Measurements from ENCODE around the gene TNFRSF1B. TPM values are rescaled to one million over a fixed set of nuclear protein-coding genes. Genes with fewer than 3 reads are reported as not detected.

The TNFRSF1B gene
- total and polyA plus RNA-seq, 9 of the 15 experiments (the other 6 are each of a cell fraction or from before 2014, with no cell fraction given), result 8.8 to 91.3 (median 36.0) TPM

DNA sequence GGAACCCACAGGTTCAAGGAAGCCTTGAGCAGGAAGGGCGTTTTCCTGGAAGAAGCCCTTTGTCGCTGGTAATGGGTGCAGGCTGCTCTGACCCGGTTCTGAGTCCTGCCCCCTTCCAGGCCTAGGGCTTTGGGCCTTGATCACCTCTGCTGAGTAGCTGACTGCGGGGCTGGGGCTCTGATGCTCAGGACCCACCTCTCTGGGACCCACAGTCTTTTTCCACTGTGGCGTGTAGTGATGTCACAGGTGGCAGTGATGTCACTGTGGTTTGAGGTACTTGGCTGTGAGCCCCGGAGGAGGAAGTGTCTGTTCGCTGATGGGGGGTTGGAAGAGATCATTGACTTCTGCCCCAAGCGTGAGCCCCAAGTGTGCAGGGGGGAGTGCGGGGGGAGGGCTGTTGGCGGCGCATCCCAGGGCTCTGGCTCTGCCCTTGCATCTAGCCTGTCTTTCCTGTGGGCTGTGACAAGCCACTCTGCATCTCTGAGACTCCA, 6.9 kb downstream of the TNFRSF1B start (continued):
- TF ChIP-seq, protein P1, sequence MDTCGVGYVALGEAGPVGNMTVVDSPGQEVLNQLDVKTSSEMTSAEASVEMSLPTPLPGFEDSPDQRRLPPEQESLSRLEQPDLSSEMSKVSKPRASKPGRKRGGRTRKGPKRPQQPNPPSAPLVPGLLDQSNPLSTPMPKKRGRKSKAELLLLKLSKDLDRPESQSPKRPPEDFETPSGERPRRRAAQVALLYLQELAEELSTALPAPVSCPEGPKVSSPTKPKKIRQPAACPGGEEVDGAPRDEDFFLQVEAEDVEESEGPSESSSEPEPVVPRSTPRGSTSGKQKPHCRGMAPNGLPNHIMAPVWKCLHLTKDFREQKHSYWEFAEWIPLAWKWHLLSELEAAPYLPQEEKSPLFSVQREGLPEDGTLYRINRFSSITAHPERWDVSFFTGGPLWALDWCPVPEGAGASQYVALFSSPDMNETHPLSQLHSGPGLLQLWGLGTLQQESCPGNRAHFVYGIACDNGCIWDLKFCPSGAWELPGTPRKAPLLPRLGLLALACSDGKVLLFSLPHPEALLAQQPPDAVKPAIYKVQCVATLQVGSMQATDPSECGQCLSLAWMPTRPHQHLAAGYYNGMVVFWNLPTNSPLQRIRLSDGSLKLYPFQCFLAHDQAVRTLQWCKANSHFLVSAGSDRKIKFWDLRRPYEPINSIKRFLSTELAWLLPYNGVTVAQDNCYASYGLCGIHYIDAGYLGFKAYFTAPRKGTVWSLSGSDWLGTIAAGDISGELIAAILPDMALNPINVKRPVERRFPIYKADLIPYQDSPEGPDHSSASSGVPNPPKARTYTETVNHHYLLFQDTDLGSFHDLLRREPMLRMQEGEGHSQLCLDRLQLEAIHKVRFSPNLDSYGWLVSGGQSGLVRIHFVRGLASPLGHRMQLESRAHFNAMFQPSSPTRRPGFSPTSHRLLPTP (IDR thresholded peaks at IDR 0.05; ENCODE audit: borderline replicate concordance, extremely low read depth, insufficient read length), result no peak
- TF ChIP-seq GABPB1 (CRISPR knock-in tag; IDR thresholded peaks at IDR 0.05), result peak; percentile 66; the same call in 1 of the 2 replicates
- peak; percentile 81 for TF ChIP-seq ATF7 (IDR thresholded peaks at IDR 0.05)
- TF ChIP-seq CREB1 (IDR thresholded peaks at IDR 0.05), result peak; percentile 92
- TF ChIP-seq CREB1 (CRISPR knock-in tag; IDR thresholded peaks at IDR 0.05), result peak; percentile 94
- no peak for TF ChIP-seq ZNF780A (CRISPR knock-in tag; IDR thresholded peaks at IDR 0.05)
- TF ChIP-seq, protein P2, sequence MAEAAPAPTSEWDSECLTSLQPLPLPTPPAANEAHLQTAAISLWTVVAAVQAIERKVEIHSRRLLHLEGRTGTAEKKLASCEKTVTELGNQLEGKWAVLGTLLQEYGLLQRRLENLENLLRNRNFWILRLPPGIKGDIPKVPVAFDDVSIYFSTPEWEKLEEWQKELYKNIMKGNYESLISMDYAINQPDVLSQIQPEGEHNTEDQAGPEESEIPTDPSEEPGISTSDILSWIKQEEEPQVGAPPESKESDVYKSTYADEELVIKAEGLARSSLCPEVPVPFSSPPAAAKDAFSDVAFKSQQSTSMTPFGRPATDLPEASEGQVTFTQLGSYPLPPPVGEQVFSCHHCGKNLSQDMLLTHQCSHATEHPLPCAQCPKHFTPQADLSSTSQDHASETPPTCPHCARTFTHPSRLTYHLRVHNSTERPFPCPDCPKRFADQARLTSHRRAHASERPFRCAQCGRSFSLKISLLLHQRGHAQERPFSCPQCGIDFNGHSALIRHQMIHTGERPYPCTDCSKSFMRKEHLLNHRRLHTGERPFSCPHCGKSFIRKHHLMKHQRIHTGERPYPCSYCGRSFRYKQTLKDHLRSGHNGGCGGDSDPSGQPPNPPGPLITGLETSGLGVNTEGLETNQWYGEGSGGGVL (CRISPR knock-in tag; IDR thresholded peaks at IDR 0.05), result no peak
- TF ChIP-seq ZNF408 (CRISPR knock-in tag; IDR thresholded peaks at IDR 0.05; ENCODE audit: low read depth), result no peak
- TF ChIP-seq SPI1 (IDR thresholded peaks at IDR 0.05; ENCODE audit: borderline replicate concordance, low read depth, low read length), result peak; percentile 91
- TF ChIP-seq CBFB (CRISPR knock-in tag; IDR thresholded peaks at IDR 0.05), result 0 out of 2 replicates have a peak, but pooled peaks have one; percentile 8
- no peak for TF ChIP-seq PHB (CRISPR knock-in tag; IDR thresholded peaks at IDR 0.05)
- TF ChIP-seq CHD1 (IDR thresholded peaks at IDR 0.05; ENCODE audit: low read length), result no peak
- TF ChIP-seq HNRNPL (IDR thresholded peaks at IDR 0.05; ENCODE audit: low read depth, low read length), result no peak
- TF ChIP-seq HMG20B (CRISPR knock-in tag; IDR thresholded peaks at IDR 0.05), result no peak
- TF ChIP-seq HMGN3 (IDR thresholded peaks at IDR 0.05; ENCODE audit: borderline replicate concordance, extremely low read depth, insufficient read length, low read depth, low read length), result no peak
- no peak for TF ChIP-seq TCF3 (CRISPR knock-in tag; IDR thresholded peaks at IDR 0.05)
- peak; percentile 64 for TF ChIP-seq CTBP1 (IDR thresholded peaks at IDR 0.05; ENCODE audit: borderline replicate concordance)
- TF ChIP-seq ETV1 (tag; conservative IDR thresholded peaks at IDR 0.05; ENCODE audit: low read depth), result 0 out of 2 replicates have a peak, but pooled peaks have one; percentile 5
- peak; percentile 65; the same call in 1 of the 2 replicates for TF ChIP-seq TARDBP (IDR thresholded peaks at IDR 0.05)
- TF ChIP-seq PHF20 (IDR thresholded peaks at IDR 0.05; ENCODE audit: partially characterized antibody), result no peak
- TF ChIP-seq L3MBTL2 (IDR thresholded peaks at IDR 0.05), result no peak
- TF ChIP-seq ZC3H4 (CRISPR knock-in tag; IDR thresholded peaks at IDR 0.05; ENCODE audit: borderline replicate concordance), result no peak
- no peak for TF ChIP-seq ZNF644 (tag; IDR thresholded peaks at IDR 0.05; ENCODE audit: low read depth)
- no peak for TF ChIP-seq POU5F1 (IDR thresholded peaks at IDR 0.05; ENCODE audit: borderline replicate concordance, low read depth, low read length, partially characterized antibody)
- TF ChIP-seq RBFOX2 (IDR thresholded peaks at IDR 0.05; ENCODE audit: low read depth, low read length), result 0 out of 2 replicates have a peak, but pooled peaks have one; percentile 22
- no peak for TF ChIP-seq TAF1 (IDR thresholded peaks at IDR 0.05; ENCODE audit: control insufficient read depth, extremely low read depth, insufficient read depth, low read length, severe bottlenecking)
- peak in 1 of 2 experiments; percentile 28; a peak in 1 of 4 replicates for TF ChIP-seq NRF1 (conservative IDR thresholded peaks at IDR 0.05 in 1 of 2, IDR thresholded peaks at IDR 0.05 in 1 of 2)
